ENCODE measurements around the gene SPACDR.

SPACDR gene

GRCh38 chr7:100407285-100408180 is 56.5 kb downstream of the SPACDR start:
- peak; percentile 19 for DNase-seq

- DNase-seq: no peak
Measured at GRCh38 chr7:100406767-100407166, 57.3 kb downstream of the SPACDR start.

All from NCI-H510A treated with DMSO at 0.1 percent for 48 hours (cell line).